GM18909 (cell line): ENCODE results near the gene SH3GL2.

Experiments used
- ATAC-seq: cut with Tn5 transposase; IDR thresholded peaks from one replicate; pipeline ENCODE4 v1.9.1; 2021; ENCODE audit warnings: mild to moderate bottlenecking; ENCODE audit not compliant: unreplicated experiment, poor library complexity

The SH3GL2 gene

GRCh38 chr9:17651725-17652124 lies 72.9 kb downstream of the SH3GL2 start:
- ATAC-seq: no peak

GRCh38 chr9:17653947-17654465 lies 75.1 kb downstream of the SH3GL2 start:
- ATAC-seq: no peak

GRCh38 chr9:17656889-17657288 lies 78.0 kb downstream of the SH3GL2 start:
- ATAC-seq: no peak

GRCh38 chr9:17658237-17658636 lies 79.4 kb downstream of the SH3GL2 start:
- ATAC-seq: no peak

GRCh38 chr9:17660158-17660557 lies 81.3 kb downstream of the SH3GL2 start:
- no peak for ATAC-seq

GRCh38 chr9:17665450-17665849 lies 86.6 kb downstream of the SH3GL2 start:
- ATAC-seq: no peak

- ATAC-seq: no peak
These were observed 90.3 kb downstream of the SH3GL2 start for GRCh38 chr9:17669206-17669605.

- ATAC-seq: no peak
These were observed 103.8 kb downstream of the SH3GL2 start for GRCh38 chr9:17682684-17683083.

GRCh38 chr9:17688834-17689233 lies 110.0 kb downstream of the SH3GL2 start:
- no peak for ATAC-seq

GRCh38 chr9:17694336-17694735 lies 115.5 kb downstream of the SH3GL2 start:
- ATAC-seq: no peak

- ATAC-seq: no peak
These were observed 116.6 kb downstream of the SH3GL2 start for GRCh38 chr9:17695482-17695881.

- ATAC-seq: no peak
These were observed 120.9 kb downstream of the SH3GL2 start for GRCh38 chr9:17699615-17700330.

- ATAC-seq: no peak
These were observed 127.5 kb downstream of the SH3GL2 start for GRCh38 chr9:17706347-17706746.

- no peak for ATAC-seq
These were observed 140.2 kb downstream of the SH3GL2 start for GRCh38 chr9:17719053-17719452.

GRCh38 chr9:17721954-17722353 lies 143.1 kb downstream of the SH3GL2 start:
- ATAC-seq: no peak

GRCh38 chr9:17723656-17724055 lies 144.8 kb downstream of the SH3GL2 start:
- ATAC-seq: no peak

GRCh38 chr9:17725399-17726010 lies 146.6 kb downstream of the SH3GL2 start:
- ATAC-seq: no peak

- no peak for ATAC-seq
These were observed 147.4 kb downstream of the SH3GL2 start for GRCh38 chr9:17726298-17726697.

- no peak for ATAC-seq
These were observed 152.0 kb downstream of the SH3GL2 start for GRCh38 chr9:17730899-17731298.

GRCh38 chr9:17731308-17731707 lies 152.4 kb downstream of the SH3GL2 start:
- ATAC-seq: no peak

- no peak for ATAC-seq
These were observed 155.8 kb downstream of the SH3GL2 start for GRCh38 chr9:17734674-17735073.

GRCh38 chr9:17735859-17736258 lies 157.0 kb downstream of the SH3GL2 start:
- ATAC-seq: no peak
